ENCODE measurements around the gene SULT1C2. TPM values are rescaled to one million over a fixed set of nuclear protein-coding genes. Genes with fewer than 3 reads are reported as not detected.

The SULT1C2 gene
- total RNA-seq, 1 experiment from 2014 or later = 1.6 TPM

DNA sequence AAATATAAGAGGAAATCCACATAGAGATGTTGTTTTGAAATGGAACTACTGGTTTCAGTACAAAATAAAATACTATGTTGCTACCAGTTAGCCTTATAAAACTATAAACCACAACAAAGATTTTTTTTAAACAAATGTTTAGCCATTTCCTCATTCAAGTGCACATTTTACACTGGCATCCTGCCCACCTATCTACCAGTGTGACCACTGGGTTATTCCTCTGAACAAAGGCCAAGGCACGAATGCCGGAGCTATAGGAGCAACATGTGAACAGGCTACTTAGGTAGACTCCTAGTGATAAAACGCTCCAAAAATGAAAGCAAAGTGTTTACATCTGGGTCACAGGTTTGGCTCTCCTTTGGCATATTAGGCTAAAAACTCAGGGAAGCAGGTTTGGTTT, 57.3 kb downstream of the SULT1C2 start:
- H3K79me2 ChIP-seq (ENCODE audit: insufficient read depth, low read length) = no peaks in the 10 kb centered on the region
- 0 out of 4 replicates have a peak, but pooled peaks cover 0 to 2% of the 10 kb centered on the region in 2 experiments for H3K4me1 Mint-ChIP-seq
- no CpG with 5 or more reads among the region's 3 CpGs for WGBS (ENCODE audit: extremely low coverage, insufficient read length, low lambda C conversion rate)
- no peak for DNase-seq
- peaks cover 2% of the 10 kb centered on the region; the same call in 1 of the 2 replicates for H3K4me1 ChIP-seq (ENCODE audit: insufficient read depth, low read length)
- no peak overlapping the region for H2BK15ac ChIP-seq (ENCODE audit: low read depth, low read length)
- H3K27me3 Mint-ChIP-seq (ENCODE audit: low read depth) = no peaks in the 10 kb centered on the region; the same call in 1 of the 2 replicates
- H3K23ac ChIP-seq (ENCODE audit: insufficient read length, low read depth, low read length) = no peak overlapping the region
- H3K4me2 ChIP-seq (ENCODE audit: insufficient read depth, insufficient read length, low read length) = no peak overlapping the region
- H3K27ac ChIP-seq (ENCODE audit: insufficient read length, low read depth, low read length) = no peak overlapping the region
- H3K18ac ChIP-seq (ENCODE audit: insufficient read length, low read depth, low read length) = no peak overlapping the region
- no peak overlapping the region for H4K8ac ChIP-seq (replicated peaks; ENCODE audit: insufficient read length, low read depth, low read length)
- no peaks in the 10 kb centered on the region for H3K9me3 Mint-ChIP-seq
- no peak overlapping the region for H2BK5ac ChIP-seq (ENCODE audit: insufficient read length, low read length)
- no peak overlapping the region for H3K27ac Mint-ChIP-seq
- H3K14ac ChIP-seq (ENCODE audit: insufficient read depth, low read length) = no peak overlapping the region
- no peaks in the 10 kb centered on the region for H4K20me1 ChIP-seq (ENCODE audit: control insufficient read depth, insufficient read depth, insufficient read length)
- no peaks in the 10 kb centered on the region for H3K23me2 ChIP-seq (ENCODE audit: insufficient read length, low read depth, low read length, poor library complexity, severe bottlenecking)
- H3K27me3 ChIP-seq (ENCODE audit: insufficient read depth, low read length) = no peaks in the 10 kb centered on the region
- no peak overlapping the region for H2BK12ac ChIP-seq (ENCODE audit: insufficient read length, low read depth, low read length)
- no peak overlapping the region for H3K56ac ChIP-seq (ENCODE audit: insufficient read length, low read depth, low read length)
- no peaks in the 10 kb centered on the region for H3K9me3 ChIP-seq (ENCODE audit: control insufficient read depth, low read depth, low read length)
- no peaks in the 10 kb centered on the region for H3K36me3 Mint-ChIP-seq (ENCODE audit: insufficient read depth in 1 of 3, low read depth in 3 of 3)
- H2BK120ac ChIP-seq (ENCODE audit: low read depth, low read length, poor library complexity, severe bottlenecking) = no peak overlapping the region
- TF ChIP-seq, protein P1, sequence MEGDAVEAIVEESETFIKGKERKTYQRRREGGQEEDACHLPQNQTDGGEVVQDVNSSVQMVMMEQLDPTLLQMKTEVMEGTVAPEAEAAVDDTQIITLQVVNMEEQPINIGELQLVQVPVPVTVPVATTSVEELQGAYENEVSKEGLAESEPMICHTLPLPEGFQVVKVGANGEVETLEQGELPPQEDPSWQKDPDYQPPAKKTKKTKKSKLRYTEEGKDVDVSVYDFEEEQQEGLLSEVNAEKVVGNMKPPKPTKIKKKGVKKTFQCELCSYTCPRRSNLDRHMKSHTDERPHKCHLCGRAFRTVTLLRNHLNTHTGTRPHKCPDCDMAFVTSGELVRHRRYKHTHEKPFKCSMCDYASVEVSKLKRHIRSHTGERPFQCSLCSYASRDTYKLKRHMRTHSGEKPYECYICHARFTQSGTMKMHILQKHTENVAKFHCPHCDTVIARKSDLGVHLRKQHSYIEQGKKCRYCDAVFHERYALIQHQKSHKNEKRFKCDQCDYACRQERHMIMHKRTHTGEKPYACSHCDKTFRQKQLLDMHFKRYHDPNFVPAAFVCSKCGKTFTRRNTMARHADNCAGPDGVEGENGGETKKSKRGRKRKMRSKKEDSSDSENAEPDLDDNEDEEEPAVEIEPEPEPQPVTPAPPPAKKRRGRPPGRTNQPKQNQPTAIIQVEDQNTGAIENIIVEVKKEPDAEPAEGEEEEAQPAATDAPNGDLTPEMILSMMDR (conservative IDR thresholded peaks at IDR 0.05) = no peak
- H3K4ac ChIP-seq (ENCODE audit: low read depth, low read length) = no peak overlapping the region
- H3K4me3 Mint-ChIP-seq = no peak overlapping the region
- no peak overlapping the region for H4K91ac ChIP-seq (ENCODE audit: insufficient read length, low read depth, low read length)
- H3K79me1 ChIP-seq (ENCODE audit: insufficient read depth, low read depth, low read length, poor library complexity, severe bottlenecking) = no peaks in the 10 kb centered on the region
- no peak overlapping the region for H2AK5ac ChIP-seq (ENCODE audit: insufficient read length, low read length)
- no peak overlapping the region for H3T11ph ChIP-seq (ENCODE audit: low read length)
- H2BK20ac ChIP-seq (ENCODE audit: low read depth, low read length, poor library complexity, severe bottlenecking) = no peak overlapping the region
- no peak overlapping the region for H2AFZ ChIP-seq (ENCODE audit: low read length)
- H4K5ac ChIP-seq (ENCODE audit: insufficient read length, low read depth, low read length) = no peak overlapping the region
- H3K9ac ChIP-seq (ENCODE audit: extremely low read depth, insufficient read length, low read length) = no peak overlapping the region

Data from H9 (cell line).